MM.1S (cell line): ENCODE results near the gene LAMA3.

Source experiments
- DNase-seq: peaks from one replicate; pipeline ENCODE4 v3.0.0-alpha.2; 2015
- H2AFZ ChIP-seq: fragments of 300-600 bp; sonication (generic); 2 replicates; pipeline ENCODE4 v1.6.0; 2016; ENCODE audit warnings: antibody characterized with exemption, low read length
- H3F3A ChIP-seq: fragments of 300-600 bp; sonication (generic); 2 replicates; pipeline ENCODE4 v1.6.1; 2016; ENCODE audit warnings: mild to moderate bottlenecking, antibody characterized with exemption, low read length, moderate library complexity, mixed read lengths; ENCODE audit not compliant: insufficient read depth
- H3K27ac ChIP-seq: fragments of 300-600 bp; sonication (generic); 2 replicates; pipeline ENCODE4 v1.5.1; 2016; ENCODE audit warnings: mild to moderate bottlenecking, low read length
- H3K27me3 ChIP-seq: fragments of 300-600 bp; sonication (generic); replicated peaks from 2 replicates; pipeline ENCODE4 v1.6.0; 2016; ENCODE audit warnings: low read length; ENCODE audit not compliant: insufficient read depth
- H3K36me3 ChIP-seq: fragments of 300-600 bp; sonication (generic); replicated peaks from 2 replicates; pipeline ENCODE4 v1.6.1; 2016; ENCODE audit warnings: mild to moderate bottlenecking, low read length, mixed read lengths; ENCODE audit not compliant: insufficient read depth
- H3K4me1 ChIP-seq: fragments of 300-600 bp; sonication (generic); 2 replicates; pipeline ENCODE4 v1.6.1; 2016; ENCODE audit warnings: low read length, mixed read lengths
- H3K4me2 ChIP-seq: fragments of 300-600 bp; sonication (generic); 2 replicates; pipeline ENCODE4 v1.6.0; 2016; ENCODE audit warnings: low read depth, low read length
- H3K4me3 ChIP-seq: fragments of 300-600 bp; sonication (generic); 2 replicates; pipeline ENCODE4 v1.5.1; 2016; ENCODE audit warnings: low read length, mixed read lengths
- H3K79me2 ChIP-seq: fragments of 300-600 bp; sonication (generic); 2 replicates; pipeline ENCODE4 v1.6.1; 2016; ENCODE audit warnings: mixed run types, low read length, mixed read lengths
- H3K9ac ChIP-seq: fragments of 300-600 bp; sonication (generic); 2 replicates; pipeline ENCODE4 v1.6.1; 2016; ENCODE audit warnings: low read length, mixed read lengths
- H3K9me2 ChIP-seq: fragments of 300-600 bp; sonication (generic); replicated peaks from 2 replicates; pipeline ENCODE4 v1.6.1; 2016; ENCODE audit warnings: mild to moderate bottlenecking, low read length, mixed read lengths; ENCODE audit not compliant: insufficient read depth
- H3K9me3 ChIP-seq: fragments of 300-600 bp; sonication (generic); replicated peaks from 2 replicates; pipeline ENCODE4 v1.6.1; 2016; ENCODE audit warnings: mild to moderate bottlenecking, low read length, mixed read lengths; ENCODE audit not compliant: insufficient read depth
- H4K20me1 ChIP-seq: fragments of 300-600 bp; sonication (generic); 2 replicates; pipeline ENCODE4 v1.6.1; 2016; ENCODE audit warnings: mild to moderate bottlenecking, low read length, moderate library complexity, mixed read lengths; ENCODE audit not compliant: insufficient read depth
- EZH2 ChIP-seq: fragments of 300-600 bp; sonication (generic); optimal IDR thresholded peaks from 2 replicates; pipeline ENCODE3; 2017; ENCODE audit warnings: low read depth, mild to moderate bottlenecking, antibody characterized with exemption, low read length, mixed read lengths
- EZH2phosphoT487 ChIP-seq: fragments of 300-600 bp; sonication (generic); IDR thresholded peaks from 2 replicates; pipeline ENCODE4 v1.6.1; 2018; ENCODE audit warnings: antibody characterized with exemption, low read length
- TF ChIP-seq, protein P1 (sequence below): fragments of 300-600 bp; sonication (generic); IDR thresholded peaks from 2 replicates; pipeline ENCODE4 v1.5.1; 2016; ENCODE audit warnings: antibody characterized with exemption, low read length, mixed read lengths

The LAMA3 gene

DNA sequence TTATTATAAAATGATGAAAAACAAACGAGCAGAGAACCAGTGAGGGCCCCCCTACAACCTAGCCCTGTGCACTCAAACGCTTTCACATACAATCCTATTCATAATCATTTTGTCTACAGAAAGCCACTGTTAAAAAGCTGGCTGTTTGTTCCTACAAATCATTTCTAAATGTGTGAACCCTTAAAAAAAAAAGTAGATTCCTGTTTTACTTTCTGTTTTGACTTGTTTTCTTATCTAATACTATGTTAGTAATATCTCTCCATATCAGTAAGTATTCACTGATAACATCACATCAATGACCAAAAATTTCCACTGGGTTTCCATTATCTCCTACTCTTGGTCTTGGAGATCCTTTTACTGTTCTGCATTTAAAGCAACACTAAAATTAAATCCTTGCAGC, 196.5 kb downstream of the LAMA3 start:
- Histone ChIP-seq H3F3A (no peaks in the 10 kb centered on the region), H3K27me3 (no peaks in the 10 kb centered on the region), H3K4me2 (no peak overlapping the region), H3K27ac (no peak overlapping the region), H3K9me2 (no peaks in the 10 kb centered on the region), H3K79me2 (no peaks in the 10 kb centered on the region), H3K4me1 (no peaks in the 10 kb centered on the region), H3K4me3 (no peak overlapping the region), H4K20me1 (no peaks in the 10 kb centered on the region), H3K36me3 (no peaks in the 10 kb centered on the region), H2AFZ (0 out of 2 replicates have a peak overlapping the region, but pooled peaks have one; percentile 13), H3K9ac (no peak overlapping the region), H3K9me3 (no peaks in the 10 kb centered on the region)
- no peak for DNase-seq
- TF ChIP-seq, protein P1, sequence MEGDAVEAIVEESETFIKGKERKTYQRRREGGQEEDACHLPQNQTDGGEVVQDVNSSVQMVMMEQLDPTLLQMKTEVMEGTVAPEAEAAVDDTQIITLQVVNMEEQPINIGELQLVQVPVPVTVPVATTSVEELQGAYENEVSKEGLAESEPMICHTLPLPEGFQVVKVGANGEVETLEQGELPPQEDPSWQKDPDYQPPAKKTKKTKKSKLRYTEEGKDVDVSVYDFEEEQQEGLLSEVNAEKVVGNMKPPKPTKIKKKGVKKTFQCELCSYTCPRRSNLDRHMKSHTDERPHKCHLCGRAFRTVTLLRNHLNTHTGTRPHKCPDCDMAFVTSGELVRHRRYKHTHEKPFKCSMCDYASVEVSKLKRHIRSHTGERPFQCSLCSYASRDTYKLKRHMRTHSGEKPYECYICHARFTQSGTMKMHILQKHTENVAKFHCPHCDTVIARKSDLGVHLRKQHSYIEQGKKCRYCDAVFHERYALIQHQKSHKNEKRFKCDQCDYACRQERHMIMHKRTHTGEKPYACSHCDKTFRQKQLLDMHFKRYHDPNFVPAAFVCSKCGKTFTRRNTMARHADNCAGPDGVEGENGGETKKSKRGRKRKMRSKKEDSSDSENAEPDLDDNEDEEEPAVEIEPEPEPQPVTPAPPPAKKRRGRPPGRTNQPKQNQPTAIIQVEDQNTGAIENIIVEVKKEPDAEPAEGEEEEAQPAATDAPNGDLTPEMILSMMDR = no peak
- TF ChIP-seq EZH2 = no peak
- TF ChIP-seq EZH2phosphoT487 = no peak

DNA sequence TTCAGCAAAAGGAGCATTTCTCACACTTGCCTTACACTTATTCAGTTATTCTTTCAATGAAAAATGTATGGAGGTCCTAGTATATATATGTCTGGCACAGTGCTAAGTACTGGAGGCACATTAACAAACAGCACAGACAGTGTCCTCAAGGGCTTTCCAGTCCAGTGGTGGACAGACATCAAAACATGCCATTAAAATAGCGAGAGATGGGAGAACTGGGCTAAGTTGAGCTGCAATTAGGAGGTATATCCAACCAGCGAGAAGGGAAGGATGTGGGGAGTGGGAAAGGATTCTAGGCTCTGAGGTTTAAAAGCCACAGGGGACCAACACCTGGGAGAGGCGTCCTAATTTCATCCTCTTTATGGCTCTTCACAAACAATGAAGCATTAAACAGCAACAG, 197.8 kb downstream of the LAMA3 start:
- H2AFZ ChIP-seq = no peak overlapping the region
- no peak for DNase-seq

DNA sequence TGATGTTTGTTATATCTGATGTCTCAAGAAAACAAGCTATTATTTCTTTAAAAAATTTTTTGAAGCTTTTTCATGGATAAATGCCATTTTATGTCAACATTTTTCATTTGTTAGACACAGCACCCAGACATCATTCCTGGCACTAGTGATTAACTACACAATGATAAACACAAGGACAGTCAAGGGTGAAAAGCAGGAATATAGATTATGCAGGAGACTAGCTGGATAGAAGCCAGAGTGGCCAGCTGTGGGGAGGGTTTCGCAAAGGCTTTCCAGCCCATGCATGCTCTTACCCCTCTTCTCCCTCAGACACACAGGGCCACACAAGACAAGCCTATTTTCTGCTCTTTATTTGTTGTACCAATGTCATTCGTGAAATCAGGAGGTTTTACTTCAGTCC, 198.2 kb downstream of the LAMA3 start:
- Histone ChIP-seq H2AFZ (no peak overlapping the region), H3K4me1 (no peaks in the 10 kb centered on the region)
- no peak for DNase-seq

More for the DNA sequence above, 197.8 kb downstream of the LAMA3 start:
- Histone ChIP-seq H3K27ac (no peak overlapping the region), H4K20me1 (no peaks in the 10 kb centered on the region), H3K9ac (no peak overlapping the region), H3K27me3 (no peaks in the 10 kb centered on the region), H3K4me1 (no peaks in the 10 kb centered on the region), H3K36me3 (no peaks in the 10 kb centered on the region), H3K4me3 (no peak overlapping the region), H3K9me2 (no peaks in the 10 kb centered on the region), H3K9me3 (no peaks in the 10 kb centered on the region), H3K79me2 (no peaks in the 10 kb centered on the region), H3F3A (no peaks in the 10 kb centered on the region), H3K4me2 (no peak overlapping the region)
- TF ChIP-seq, protein P1 = no peak
- TF ChIP-seq EZH2 = no peak
- no peak for TF ChIP-seq EZH2phosphoT487

More for the DNA sequence above, 198.2 kb downstream of the LAMA3 start:
- no peak overlapping the region for H3K4me3 ChIP-seq
- no peaks in the 10 kb centered on the region for H3K36me3 ChIP-seq
- H3F3A ChIP-seq = no peaks in the 10 kb centered on the region
- no peaks in the 10 kb centered on the region for H3K79me2 ChIP-seq
- TF ChIP-seq, protein P1 = no peak
- TF ChIP-seq EZH2phosphoT487 (no peak), EZH2 (no peak)
- H3K9ac ChIP-seq = no peak overlapping the region
- no peaks in the 10 kb centered on the region for H4K20me1 ChIP-seq
- no peaks in the 10 kb centered on the region for H3K27me3 ChIP-seq
- H3K9me3 ChIP-seq = no peaks in the 10 kb centered on the region
- no peak overlapping the region for H3K27ac ChIP-seq
- H3K4me2 ChIP-seq = no peak overlapping the region
- H3K9me2 ChIP-seq = no peaks in the 10 kb centered on the region
